Activated naive CD8-positive, alpha-beta T cell treated with anti-CD3 and anti-CD28 coated beads for 36 hours (primary cell): ENCODE results near the gene ITGB3. TPM values are rescaled to one million over a fixed set of nuclear protein-coding genes. Genes with fewer than 3 reads are reported as not detected.
A peak's percentile ranks its signal among the peaks of the same experiment; 100 is the strongest.
"Not testable (repeated sequence)": the region's sequence is repeated elsewhere in the genome, so short reads cannot be mapped to it uniquely, and the experiment has no call there.

Experiments
- DNase-seq: peaks from one replicate; pipeline ENCODE4 v3.0.0; 2021
- H3K27ac Mint-ChIP-seq: one replicate; pipeline ENCODE4 v1.8.0; 2022; ENCODE audit warnings: mild to moderate bottlenecking, moderate library complexity, mixed read lengths
- H3K27me3 Mint-ChIP-seq: one replicate; pipeline ENCODE4 v1.8.0; 2022; ENCODE audit warnings: mild to moderate bottlenecking, mixed read lengths
- H3K36me3 Mint-ChIP-seq: one replicate; pipeline ENCODE4 v1.8.0; 2021; ENCODE audit warnings: mild to moderate bottlenecking, mixed read lengths
- H3K4me1 Mint-ChIP-seq: one replicate; pipeline ENCODE4 v1.8.0; 2021; ENCODE audit warnings: mixed read lengths
- H3K4me3 Mint-ChIP-seq: one replicate; pipeline ENCODE4 v1.8.0; 2022; ENCODE audit warnings: mild to moderate bottlenecking, moderate library complexity, mixed read lengths
- H3K9me3 Mint-ChIP-seq: one replicate; pipeline ENCODE4 v1.8.0; 2022; ENCODE audit warnings: mixed read lengths
- total RNA-seq, 2 experiments: library from RNA; stranded (reverse); gene quantifications; one replicate each; pipeline ENCODE4 v1.2.3, GENCODE V29; 2021

Gene ITGB3
- under 1 TPM in 1 of 2 experiments, not detected in 1; 0.06 TPM for total RNA-seq

DNA sequence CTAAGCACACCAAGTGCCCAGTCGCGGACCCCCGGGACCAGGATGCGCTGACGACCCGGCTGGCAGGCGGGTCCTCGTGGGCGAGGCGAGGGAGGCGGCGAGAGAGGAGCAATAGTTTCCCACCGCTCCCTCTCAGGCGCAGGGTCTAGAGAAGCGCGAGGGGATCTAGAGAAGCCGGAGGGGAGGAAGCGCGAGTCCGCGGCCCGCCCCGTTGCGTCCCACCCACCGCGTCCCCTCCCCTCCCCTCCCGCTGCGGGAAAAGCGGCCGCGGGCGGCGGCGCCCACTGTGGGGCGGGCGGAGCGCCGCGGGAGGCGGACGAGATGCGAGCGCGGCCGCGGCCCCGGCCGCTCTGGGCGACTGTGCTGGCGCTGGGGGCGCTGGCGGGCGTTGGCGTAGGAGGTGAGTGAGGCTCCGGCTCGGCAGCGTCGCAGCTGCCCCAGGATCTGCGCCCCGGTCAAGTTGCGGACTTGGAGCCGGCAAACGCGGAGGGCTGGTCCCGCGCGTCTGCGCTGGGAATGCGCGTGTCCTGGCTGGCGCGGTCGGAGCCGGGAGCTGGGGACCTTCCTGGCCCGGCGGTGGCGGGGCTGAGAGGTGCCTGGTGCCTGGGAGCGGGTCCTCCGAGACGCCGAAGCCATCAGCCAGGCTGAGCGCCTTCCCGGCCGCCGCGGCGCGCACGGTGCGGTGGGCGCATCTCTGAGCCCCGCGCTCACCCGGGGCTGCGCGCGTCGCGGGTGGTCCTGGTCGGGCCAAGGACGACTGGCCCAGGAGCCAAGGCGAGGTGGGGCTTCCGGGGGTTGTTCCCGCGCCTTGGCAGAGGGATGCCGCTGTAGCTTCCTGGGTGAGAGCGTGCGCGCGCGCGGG is at the start of gene ITGB3:
Gene ITGB3, plus strand, starts transcription at position 287 of the 862 bp plus-strand sequence. Its CDS starts 35 bp downstream, at position 322.
- H3K36me3 Mint-ChIP-seq = no peaks in the 10 kb centered on the region
- DNase-seq = peak; percentile 78
- peak within 1 kb of the TSS; percentile 82 for H3K4me3 Mint-ChIP-seq
- H3K27me3 Mint-ChIP-seq = peaks cover 70% of the 10 kb centered on the region
- H3K4me1 Mint-ChIP-seq = peaks cover 16% of the 10 kb centered on the region
- H3K27ac Mint-ChIP-seq = no peak within 1 kb of the TSS
- no peaks in the 10 kb centered on the region for H3K9me3 Mint-ChIP-seq

DNA sequence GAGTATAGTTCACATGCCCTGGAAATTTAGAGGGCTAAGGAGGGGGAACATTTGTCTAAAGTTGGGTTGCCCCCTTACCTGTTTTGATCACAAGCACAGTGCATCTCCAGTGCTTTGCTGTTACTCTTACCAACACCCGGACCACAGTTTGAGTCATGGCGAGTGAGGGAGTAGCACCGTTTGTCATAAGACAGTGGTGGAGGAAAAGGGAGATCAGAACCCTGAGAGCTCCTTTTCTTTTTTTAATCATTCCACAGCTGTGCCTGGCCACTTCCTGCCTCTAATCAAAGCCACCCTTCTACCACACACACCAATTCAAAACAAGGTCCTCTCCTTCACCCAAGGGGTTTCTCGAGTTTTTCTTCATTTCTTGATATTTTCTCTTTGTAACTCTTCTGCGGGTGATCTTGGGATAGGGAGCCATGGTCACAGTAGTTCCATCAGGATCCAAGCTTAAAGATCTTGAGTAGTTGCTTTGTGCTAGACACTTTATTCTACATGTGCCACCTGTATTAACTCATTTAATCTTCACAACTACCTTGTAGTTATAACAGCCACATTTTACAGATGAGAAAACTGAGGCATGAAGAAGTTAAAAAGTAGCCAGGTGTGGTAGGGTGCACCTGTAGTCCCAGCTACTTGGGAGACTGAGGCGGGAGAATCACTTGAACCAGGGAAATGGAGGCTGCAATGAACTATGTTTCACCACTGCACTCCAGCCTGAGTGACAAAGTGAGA is 49.5 kb upstream of the ITGB3 start:
- Mint-ChIP-seq H3K4me1 (peaks cover 48% of the 10 kb centered on the region), H3K27ac (peak overlapping the region; percentile 90), H3K36me3 (no peaks in the 10 kb centered on the region), H3K27me3 (no peaks in the 10 kb centered on the region), H3K9me3 (no peaks in the 10 kb centered on the region), H3K4me3 (no peak overlapping the region)
- DNase-seq = peak; percentile 57

DNA sequence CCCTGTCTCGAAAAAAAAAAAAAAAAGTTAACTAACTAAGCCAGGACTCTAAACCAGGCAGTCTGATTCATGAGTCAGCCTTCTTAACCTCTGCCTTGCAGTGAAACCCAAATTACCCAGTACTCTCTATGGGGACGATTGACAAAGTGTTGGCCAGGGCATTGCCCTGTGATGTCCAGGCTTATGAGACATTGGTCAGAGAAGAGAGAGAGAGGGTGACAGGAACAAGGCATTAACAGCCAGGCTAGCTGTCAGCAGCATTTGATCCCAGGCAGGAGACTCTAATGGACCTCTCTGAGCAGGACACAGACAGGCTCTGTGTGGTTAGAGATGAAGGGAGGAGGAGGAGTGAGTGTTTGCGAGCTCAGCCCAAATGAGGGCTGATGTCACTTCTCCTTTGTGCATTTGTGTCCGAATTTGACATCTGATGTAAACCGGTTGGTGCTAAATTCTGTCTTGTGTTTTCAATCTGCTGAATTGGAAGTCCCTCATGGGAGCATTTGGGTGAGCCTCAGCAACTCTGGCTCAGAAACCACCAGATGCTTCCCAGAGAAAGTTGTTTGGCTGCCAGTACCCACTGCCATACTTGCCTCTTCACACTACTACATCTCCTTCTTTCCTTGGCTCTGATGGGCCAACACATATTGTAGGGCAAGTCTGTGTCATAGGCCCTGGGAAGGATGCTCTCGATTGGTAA is 48.8 kb upstream of the ITGB3 start:
- DNase-seq = peak; percentile 17
- Mint-ChIP-seq H3K4me3 (peak overlapping the region; percentile 33), H3K27me3 (no peaks in the 10 kb centered on the region), H3K9me3 (no peaks in the 10 kb centered on the region), H3K27ac (peak overlapping the region; percentile 90), H3K4me1 (peaks cover 47% of the 10 kb centered on the region), H3K36me3 (no peaks in the 10 kb centered on the region)

DNA sequence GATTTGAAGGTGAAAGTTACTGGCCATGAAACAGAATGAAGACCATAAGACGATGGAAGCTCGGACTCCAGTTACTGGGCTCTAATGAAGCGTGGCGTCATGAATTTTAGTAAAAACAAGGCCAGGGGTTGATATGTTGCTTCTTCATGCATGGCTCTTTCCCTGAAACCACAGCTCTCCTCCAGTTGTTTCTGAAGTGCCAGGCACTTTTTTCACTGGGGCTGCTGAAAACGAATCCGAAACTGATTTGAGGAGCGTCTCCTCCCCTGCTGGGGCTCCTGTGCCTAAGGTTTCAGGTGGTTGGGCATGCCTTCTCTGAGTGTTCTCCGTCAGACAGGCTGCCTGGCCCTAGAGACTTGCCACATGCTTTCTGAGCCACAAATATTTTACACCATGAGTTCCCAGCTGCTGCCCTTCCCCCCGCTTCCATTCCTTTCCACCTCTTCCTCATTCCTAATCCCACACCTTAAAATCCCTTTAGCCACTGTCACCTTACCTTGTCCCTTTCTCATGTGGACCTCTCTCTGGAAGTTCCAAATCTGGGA is 48.1 kb upstream of the ITGB3 start:
- Mint-ChIP-seq H3K36me3 (no peaks in the 10 kb centered on the region), H3K27me3 (no peaks in the 10 kb centered on the region), H3K4me1 (peaks cover 41% of the 10 kb centered on the region), H3K9me3 (no peaks in the 10 kb centered on the region), H3K4me3 (peak overlapping the region; percentile 33), H3K27ac (peak overlapping the region; percentile 90)
- DNase-seq = peak; percentile 63

DNA sequence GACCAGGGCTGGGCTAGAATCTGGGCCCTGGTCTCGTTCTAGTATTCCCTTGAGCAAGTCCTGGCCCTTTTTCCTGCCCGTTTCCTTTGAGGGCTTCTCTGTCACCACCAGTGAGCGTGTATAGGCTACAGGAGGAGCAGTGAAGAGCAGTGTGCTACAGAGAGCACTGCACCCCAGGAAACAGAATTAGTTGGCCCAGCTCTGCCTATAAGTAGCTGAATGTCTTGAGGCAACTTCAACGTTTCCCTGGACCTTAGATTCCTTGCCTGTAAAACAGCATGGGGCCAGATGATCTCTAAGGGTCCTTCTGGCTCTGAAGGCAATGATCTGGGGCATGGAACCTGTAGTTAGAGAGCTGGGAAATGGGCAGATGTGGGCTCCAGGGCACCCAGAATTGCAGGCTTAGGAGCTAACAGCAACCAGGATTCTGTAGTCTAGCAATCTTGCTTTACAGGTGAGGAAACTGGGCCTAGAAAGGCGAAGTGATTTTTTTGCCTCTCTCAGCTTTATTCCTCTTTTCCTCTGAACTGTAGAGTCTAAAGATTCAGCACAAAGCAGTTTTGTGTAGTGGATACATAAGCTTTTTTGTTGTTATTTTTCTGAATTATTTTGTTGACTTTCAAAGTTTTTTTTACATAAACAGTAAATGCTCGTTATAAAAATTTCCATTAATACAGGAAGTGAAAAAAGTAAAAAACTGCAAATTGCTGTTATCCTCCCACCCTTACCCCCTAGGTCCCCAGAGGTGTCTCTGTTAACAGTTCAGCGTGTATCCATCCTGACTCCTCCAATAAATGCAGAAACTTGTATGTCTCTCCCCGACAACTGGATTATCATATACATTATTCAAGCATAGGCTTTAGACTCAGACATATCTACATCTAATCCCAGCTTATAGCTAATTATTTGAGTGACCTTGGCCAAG is 46.2 kb upstream of the ITGB3 start:
- H3K9me3 Mint-ChIP-seq = no peaks in the 10 kb centered on the region
- peaks cover 38% of the 10 kb centered on the region for H3K4me1 Mint-ChIP-seq
- no peaks in the 10 kb centered on the region for H3K36me3 Mint-ChIP-seq
- H3K27me3 Mint-ChIP-seq = no peaks in the 10 kb centered on the region
- no peak for DNase-seq
- no peak overlapping the region for H3K4me3 Mint-ChIP-seq
- H3K27ac Mint-ChIP-seq = no peak overlapping the region

DNA sequence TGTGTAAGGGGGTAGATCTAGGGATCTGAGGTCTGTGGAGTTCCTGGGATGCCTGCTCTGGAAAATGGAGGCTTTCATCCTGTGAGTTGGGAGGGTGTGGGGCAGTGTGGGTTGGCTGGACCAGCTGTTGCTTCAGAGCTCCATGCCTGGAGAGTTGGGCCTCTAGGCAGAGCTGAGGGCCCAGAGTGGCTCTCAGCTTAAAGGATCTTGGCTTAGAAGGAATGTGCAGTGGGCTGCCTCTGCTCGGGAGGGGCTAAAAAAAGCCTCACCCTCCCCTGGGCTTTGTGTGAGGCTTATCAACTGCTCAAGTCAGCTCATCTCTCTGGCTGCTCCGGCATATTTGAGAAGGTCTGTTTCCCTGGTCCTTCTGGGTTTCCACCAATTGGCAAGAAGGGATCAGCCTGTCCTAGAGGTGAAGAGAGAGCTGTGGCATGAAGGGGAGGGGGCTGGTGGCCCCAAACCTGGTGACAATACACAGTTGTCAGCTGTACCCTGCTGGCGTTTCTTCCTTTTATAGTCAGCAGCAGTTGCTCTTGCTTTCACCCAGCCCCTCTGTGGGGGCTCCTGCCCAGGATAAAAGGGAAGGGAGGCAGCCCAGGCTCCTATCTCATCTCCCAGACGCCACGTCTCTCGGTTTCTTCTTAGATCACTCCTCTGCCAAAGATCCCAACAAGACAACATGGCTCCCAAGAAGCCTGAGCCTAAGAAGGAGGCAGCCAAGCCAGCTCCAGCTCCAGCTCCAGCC is 44.7 kb upstream of the ITGB3 start, which contains the start of gene MYL4:
Gene MYL4, plus strand, starts transcription at position 605 of the 745 bp plus-strand sequence. Its CDS starts 75 bp downstream, at position 680.
- H3K27ac Mint-ChIP-seq = no peak within 1 kb of the TSS
- H3K27me3 Mint-ChIP-seq = no peaks in the 10 kb centered on the region
- H3K4me1 Mint-ChIP-seq = peaks cover 31% of the 10 kb centered on the region
- no peaks in the 10 kb centered on the region for H3K36me3 Mint-ChIP-seq
- H3K9me3 Mint-ChIP-seq = no peaks in the 10 kb centered on the region
- H3K4me3 Mint-ChIP-seq = no peak within 1 kb of the TSS
- DNase-seq = no peak

DNA sequence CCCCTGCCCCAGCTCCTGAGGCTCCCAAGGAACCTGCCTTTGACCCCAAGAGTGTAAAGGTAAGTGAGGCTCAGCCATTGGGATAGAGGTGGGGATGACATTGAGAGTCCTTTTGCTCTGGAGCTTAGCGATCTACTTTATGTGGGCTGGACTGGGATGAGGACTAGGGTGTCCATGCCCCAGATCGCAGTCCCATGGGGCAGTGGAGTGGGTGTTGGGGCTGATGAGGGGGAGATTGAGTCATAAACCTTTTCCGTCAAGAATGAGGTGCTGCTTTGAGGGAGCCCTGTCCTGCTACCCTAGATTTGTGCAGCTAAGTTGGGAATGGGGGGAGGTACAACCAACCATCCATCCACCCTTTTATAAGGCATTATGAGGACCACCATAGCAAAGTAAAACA is 44.1 kb upstream of the ITGB3 start:
- H3K4me3 Mint-ChIP-seq = no peak overlapping the region
- no peaks in the 10 kb centered on the region for H3K27me3 Mint-ChIP-seq
- H3K36me3 Mint-ChIP-seq = no peaks in the 10 kb centered on the region
- DNase-seq = no peak
- H3K4me1 Mint-ChIP-seq = peaks cover 25% of the 10 kb centered on the region
- H3K9me3 Mint-ChIP-seq = no peaks in the 10 kb centered on the region
- H3K27ac Mint-ChIP-seq = no peak overlapping the region

DNA sequence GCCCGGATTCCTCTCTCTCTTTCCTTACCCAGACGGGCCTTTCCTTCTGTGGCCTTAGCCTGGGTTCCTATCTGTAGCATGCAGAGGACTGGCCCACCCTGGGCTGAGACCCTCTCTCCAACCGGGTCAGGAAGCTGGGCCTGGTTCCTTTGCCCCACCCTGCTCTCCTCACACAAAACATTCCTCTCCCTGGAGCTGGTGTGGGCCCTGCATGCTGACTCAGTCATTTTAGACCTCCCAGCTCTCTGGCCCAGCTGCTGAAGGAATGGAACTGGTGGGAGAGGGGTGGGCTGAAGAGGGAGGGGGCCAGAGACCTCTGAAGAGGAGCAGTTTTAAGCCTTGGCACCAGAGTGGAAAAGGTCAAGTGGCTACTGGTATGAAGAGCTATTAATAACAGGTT is 43.5 kb upstream of the ITGB3 start:
- no peak for DNase-seq
- Mint-ChIP-seq H3K27me3 (no peaks in the 10 kb centered on the region), H3K4me1 (peaks cover 20% of the 10 kb centered on the region), H3K4me3 (no peak overlapping the region), H3K27ac (no peak overlapping the region), H3K36me3 (no peaks in the 10 kb centered on the region), H3K9me3 (no peaks in the 10 kb centered on the region)

DNA sequence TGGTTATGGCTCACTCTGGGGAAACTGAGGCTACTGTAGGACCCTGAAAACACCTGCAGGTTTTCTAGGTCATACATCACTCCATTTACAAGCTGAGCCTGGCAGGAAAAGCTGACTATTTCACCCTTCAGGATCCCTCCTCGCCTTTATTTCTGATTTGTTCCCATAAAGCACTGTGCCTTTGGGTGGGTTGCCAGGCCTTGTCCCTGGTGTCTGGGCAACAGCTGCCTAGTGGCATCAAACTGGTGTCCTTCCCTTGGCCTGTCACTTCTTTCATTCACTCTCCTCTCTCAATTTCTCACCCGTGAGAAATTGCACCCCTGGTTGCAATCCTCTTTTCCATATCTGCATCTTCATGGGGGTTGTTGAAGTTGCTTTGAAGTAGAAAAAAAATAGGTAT is 42.8 kb upstream of the ITGB3 start:
- H3K4me1 Mint-ChIP-seq = peaks cover 14% of the 10 kb centered on the region
- no peak overlapping the region for H3K27ac Mint-ChIP-seq
- no peaks in the 10 kb centered on the region for H3K36me3 Mint-ChIP-seq
- H3K4me3 Mint-ChIP-seq = no peak overlapping the region
- no peaks in the 10 kb centered on the region for H3K27me3 Mint-ChIP-seq
- no peaks in the 10 kb centered on the region for H3K9me3 Mint-ChIP-seq
- no peak for DNase-seq

DNA sequence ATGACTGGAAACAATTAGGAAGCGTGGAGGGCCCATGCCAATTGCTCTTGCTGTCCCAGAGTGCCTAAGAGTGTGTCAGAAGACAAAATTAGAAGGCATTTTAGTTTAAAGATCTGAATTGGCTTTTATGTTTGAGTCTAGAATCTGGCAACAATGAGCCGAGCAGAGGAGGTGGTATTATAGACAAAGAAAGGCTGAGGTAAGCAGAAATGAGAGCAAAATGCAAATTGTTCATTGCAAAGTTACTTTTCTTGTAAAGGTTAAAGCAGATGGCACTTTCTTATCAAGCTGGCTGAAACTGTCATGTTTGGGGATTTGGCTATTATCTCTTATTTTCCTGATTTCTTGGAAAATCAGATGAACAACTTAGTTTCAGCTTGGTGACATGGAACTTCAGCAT is 41.2 kb upstream of the ITGB3 start:
- H3K27me3 Mint-ChIP-seq = no peaks in the 10 kb centered on the region
- H3K9me3 Mint-ChIP-seq = no peaks in the 10 kb centered on the region
- peaks cover 8% of the 10 kb centered on the region for H3K4me1 Mint-ChIP-seq
- no peak overlapping the region for H3K4me3 Mint-ChIP-seq
- H3K36me3 Mint-ChIP-seq = no peaks in the 10 kb centered on the region
- no peak overlapping the region for H3K27ac Mint-ChIP-seq
- no peak for DNase-seq

DNA sequence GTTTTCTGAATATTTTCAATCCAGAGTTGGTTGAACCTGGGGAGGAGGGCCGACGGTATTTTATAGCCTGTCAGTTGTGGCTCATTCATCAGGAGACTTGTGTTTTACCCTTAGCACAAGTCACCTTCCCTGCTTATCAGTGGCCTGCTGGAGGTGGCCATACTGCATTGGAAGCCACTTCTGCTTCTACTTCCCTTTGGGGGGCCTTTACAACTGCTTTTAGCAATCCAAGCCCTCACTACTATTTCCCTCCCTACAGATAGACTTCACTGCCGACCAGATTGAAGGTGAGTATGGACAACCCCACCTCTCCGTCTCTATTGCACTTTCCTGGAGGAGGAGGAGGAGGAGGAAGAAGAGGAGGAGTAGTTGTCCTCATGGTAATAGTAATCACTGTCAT is 40.1 kb upstream of the ITGB3 start:
- Mint-ChIP-seq H3K27me3 (no peaks in the 10 kb centered on the region), H3K4me1 (peaks cover 11% of the 10 kb centered on the region), H3K27ac (no peak overlapping the region), H3K36me3 (no peaks in the 10 kb centered on the region), H3K4me3 (no peak overlapping the region), H3K9me3 (no peaks in the 10 kb centered on the region)
- DNase-seq = no peak

DNA sequence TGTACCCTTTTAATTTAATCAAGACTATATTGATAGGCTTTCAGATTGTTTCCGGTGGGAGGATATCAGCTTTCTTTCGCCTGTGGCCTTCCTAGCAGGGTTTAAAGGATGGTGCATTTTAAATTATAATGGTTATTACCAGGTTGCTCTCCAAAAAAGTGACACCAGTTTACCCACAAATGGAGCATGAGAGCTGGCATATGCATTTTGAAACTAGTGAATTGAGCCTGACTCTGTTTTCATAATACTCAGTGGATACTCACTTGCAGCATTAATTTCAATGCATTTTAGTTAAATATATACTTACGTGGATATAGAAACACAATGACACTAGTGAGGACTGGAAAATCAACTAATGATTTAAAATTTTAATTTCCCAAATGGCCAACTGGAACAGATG is 38.7 kb upstream of the ITGB3 start:
- no peaks in the 10 kb centered on the region for H3K27me3 Mint-ChIP-seq
- no peak overlapping the region for H3K4me3 Mint-ChIP-seq
- H3K27ac Mint-ChIP-seq = no peak overlapping the region
- no peaks in the 10 kb centered on the region for H3K36me3 Mint-ChIP-seq
- H3K4me1 Mint-ChIP-seq = peaks cover 25% of the 10 kb centered on the region
- no peak for DNase-seq
- no peaks in the 10 kb centered on the region for H3K9me3 Mint-ChIP-seq

DNA sequence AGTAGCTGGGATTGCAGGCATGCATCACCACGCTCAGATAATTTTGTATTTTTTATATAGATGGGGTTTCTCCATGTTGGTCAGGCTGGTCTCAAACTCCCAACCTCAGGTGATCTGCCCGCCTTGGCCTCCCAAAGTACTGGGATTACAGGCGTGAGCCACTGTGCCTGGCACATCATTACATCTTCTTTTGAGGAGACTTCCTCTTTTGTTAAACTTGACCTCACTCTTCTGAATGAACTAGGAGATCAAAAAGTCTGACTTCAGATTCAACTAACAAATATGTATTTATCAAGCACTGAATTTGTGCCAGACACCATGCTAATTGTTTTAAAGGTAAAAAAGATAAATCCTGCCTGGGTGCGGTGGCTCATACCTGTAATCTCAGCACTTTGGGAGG is 36.8 kb upstream of the ITGB3 start:
- peaks cover 39% of the 10 kb centered on the region for H3K4me1 Mint-ChIP-seq
- not testable (repeated sequence) for H3K27ac Mint-ChIP-seq, H3K36me3 Mint-ChIP-seq, DNase-seq, H3K27me3 Mint-ChIP-seq, H3K4me3 Mint-ChIP-seq, H3K9me3 Mint-ChIP-seq
